CD4-positive, alpha-beta T cell treated with Interleukin-17A for 4 hours (primary cell): ENCODE data around the gene TMA7B.
A peak's percentile ranks its signal among the peaks of the same experiment; 100 is the strongest.

ENCODE experiments used
- DNase-seq: peaks from one replicate; pipeline ENCODE4 v3.0.0-alpha.2; 2020; ENCODE audit warnings: mixed read lengths

TMA7B gene

DNA sequence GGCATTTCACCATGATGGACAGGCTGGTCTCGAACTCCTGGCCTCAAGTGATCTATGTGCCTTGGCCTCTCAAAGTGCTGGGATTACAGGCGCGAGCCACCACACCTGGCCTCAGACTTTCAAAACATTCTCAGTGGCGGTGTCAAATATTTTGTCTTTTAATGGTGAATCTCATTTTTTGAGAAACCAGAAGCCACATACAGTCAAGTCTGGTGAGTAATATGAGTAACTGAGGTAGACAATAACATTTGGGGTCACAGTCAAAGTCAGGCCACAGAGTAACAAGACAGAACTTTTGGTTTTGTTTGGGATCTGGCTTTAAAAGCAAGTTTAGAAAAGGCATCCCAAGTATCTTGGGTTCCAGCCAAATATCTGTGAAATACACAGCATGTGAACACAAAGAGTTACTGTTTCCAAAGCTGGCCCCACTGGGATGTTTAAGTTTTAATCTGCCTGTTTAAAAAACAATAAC lies 5.6 kb upstream of the TMA7B start:
- peak; percentile 34 for DNase-seq

DNA sequence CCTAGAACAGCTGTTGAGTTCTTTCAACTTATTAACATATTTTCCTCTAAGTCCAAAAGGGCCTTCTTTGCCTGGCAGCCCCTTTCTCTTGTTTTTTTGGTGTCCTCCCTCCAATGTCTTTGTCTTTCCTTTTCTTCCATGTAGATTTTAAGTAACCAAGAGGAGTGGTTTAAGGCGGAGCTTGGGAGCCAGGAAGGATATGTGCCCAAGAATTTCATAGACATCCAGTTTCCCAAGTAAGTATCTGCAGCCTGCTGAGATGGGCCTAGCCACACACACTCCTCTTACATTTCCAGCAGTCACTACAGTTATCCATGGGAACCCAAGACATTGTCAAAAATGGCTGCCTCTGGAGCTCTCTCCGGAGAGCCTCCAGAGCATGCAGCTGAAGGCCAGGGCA lies 4.5 kb upstream of the TMA7B start:
- DNase-seq: no peak

DNA sequence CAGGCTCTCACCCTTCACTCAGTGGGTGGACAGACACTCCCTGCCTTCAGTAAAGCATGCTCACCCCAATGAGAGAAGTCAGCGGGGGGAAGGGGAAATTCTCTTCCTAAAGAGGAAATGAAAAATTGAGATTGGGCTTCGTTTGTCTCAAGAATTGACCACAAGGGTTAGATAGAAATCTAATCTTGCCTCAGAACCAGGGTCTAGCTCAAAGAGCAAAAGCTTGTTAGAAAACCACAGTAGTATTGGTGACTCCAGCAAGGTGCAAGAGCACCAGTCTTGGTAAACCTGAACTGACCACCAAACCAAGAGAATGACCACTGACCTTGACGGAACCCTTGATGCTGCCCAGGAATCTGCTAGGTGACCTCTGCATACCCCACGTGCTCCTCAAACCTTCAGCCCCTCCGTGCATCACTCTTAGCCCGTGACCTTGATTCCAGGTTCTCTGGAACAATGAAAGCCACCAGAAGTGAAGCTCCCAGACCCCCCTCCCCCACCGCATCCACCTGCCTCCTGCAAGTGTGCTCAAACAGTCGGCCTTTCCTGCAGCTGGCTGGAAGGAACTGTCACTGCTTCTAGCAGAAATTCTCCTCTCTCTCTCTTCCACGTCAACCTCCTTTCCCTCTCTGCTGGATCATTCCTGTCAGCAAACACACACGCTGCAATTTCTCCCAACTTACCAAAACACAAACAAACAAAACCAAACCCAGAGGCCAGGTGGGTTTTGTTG lies 3.1 kb upstream of the TMA7B start:
- no peak for DNase-seq

- DNase-seq: no peak
Observed at GRCh38 chr22:39958009-39958711, 2.0 kb upstream of the TMA7B start.

- no peak for DNase-seq
Observed at GRCh38 chr22:39958949-39959639, 1.1 kb upstream of the TMA7B start.

DNA sequence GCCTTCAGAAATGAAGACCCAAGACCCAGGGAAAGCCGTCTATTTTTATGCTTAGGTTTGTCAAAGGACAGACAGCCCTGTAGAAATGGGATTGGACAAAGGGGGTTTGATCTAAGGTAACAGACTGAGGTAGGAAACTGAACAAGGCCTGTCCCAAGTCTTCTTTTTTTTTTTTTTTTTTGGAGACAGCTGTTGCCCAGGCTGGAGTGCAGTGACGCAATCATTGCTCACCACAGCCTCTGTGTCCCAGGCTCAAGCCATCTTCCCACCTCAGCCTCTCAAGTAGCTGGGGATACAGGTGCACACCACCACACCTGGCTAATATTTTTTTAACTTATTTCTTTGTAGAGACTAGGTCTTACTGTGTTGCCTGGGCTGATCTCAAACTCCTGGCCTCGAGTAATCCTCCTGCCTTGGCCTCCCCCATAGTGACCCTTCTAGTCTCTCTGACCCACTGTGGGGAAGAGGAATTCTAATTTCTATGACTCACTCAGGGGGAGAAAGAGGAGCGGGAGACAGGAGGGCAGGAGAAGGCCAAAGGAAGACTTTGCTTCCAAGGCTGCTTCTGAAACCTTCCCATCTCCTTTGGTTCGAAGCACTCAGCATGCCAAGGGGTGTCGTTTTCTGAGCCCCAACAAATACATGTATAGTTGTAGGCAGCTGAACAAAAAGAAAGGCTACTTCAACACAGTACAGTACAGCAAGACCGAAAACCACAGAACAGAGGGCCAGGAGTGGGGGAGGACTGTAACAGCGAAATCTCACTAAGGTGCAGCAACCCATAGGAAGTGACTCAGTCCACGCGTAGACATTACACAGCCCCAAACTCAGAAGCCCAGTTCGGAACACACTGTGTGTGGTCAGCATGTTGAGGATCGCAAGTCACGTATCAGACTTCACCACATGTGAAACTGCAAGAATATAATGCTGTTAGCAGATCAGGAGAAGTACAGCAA lies 872 bp downstream of the TMA7B start:
- DNase-seq: peak; percentile 72

GRCh38 chr22:39962071-39962470 lies 1.9 kb downstream of the TMA7B start:
- no peak for DNase-seq

- no peak for DNase-seq
Observed at GRCh38 chr22:39965748-39966147, 5.6 kb downstream of the TMA7B start.

DNA sequence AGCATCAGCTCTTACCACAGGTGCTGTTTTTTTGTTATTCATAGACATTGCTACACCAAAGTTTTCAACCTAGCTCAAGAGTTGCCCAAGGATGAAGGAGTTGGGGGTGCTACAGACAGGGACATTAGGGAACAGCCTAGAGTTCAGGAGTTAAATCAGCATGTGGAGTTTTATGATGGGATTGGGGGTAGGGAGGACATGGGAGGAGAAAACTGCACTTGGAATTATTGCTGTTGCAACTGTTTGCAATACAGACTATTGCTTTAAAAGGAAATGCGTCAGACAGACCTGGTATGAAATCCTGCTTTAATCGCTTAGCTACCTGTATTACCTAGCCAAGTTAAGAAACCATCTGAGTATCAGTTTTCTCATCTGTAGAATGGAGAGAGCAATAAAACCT lies 6.3 kb downstream of the TMA7B start:
- DNase-seq: no peak

DNA sequence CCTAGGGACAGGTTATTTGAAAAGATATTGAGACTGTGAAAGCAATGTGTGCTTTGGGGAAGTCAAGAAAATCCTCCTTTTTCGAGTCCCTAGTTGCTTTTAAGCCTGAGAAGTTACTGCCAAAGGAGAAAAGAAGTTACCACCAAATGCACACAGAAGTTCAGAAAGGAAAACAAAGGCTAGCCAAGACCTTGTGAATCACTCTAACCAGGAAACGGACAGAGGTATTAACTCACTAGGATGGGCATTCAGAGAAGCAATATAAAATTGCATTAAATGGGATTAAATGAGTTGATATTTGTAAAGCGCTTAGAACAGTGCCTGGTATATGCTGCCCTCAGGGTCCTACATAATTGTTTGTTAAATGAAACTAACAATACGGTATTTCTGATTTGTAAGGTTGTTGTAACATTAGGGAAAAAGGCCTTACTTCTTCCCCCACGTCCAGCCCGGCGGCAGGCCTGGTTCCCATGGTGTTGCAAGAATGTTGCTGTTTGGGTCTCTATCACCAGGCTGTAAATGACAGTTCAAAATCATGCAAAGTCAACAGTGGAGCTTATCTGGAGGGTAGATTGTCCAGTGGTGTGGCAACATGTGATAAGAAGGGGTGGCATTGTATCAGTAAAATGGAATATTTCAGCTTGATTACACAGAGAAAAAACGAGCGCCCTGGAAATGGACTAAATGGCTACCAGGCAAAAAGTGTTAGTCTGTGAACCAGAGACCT lies 7.1 kb downstream of the TMA7B start:
- no peak for DNase-seq

GRCh38 chr22:39967996-39968972 lies 8.1 kb downstream of the TMA7B start:
- DNase-seq: no peak

GRCh38 chr22:39970742-39971141 lies 10.5 kb downstream of the TMA7B start:
- DNase-seq: no peak

DNA sequence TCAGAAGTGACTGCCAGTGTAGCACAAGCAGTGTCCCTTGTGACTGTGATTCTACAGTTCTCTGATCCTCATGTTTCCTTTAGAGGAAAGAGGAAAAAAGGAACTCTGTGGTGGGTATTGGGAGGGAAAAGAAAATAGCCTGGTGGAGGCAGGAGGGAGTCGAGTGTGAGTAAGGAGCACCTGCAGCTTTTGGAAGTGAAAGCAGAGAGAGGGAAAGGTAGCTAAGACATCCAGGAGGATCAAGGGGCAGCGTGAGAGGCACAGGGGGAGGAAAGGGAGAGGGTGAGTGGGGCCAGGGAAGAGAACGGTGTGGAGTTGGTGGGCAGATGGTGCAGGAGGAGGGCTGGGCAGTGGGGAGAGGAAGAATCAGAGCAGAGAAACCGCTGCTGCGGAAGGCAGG lies 12.4 kb downstream of the TMA7B start:
- DNase-seq: no peak

DNA sequence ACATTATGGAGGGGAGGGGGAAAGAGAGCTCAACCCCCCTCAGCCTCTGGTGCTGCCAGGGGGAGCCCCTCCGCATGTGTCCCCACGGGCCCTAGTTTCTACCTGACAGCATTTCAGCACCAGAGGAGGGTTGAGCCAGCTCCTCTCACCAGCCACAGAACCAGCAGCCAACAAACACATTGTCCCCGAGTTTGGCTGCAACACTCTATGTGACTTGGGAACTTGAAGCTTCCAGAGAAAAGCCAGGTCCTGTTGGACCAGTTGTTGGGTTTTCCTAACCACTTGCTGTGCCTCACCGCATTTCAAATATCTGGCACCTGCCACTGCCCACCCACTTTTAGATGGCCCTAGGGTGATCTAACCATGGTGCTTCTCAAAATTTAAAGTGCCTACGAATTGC lies 13.5 kb downstream of the TMA7B start:
- no peak for DNase-seq

DNA sequence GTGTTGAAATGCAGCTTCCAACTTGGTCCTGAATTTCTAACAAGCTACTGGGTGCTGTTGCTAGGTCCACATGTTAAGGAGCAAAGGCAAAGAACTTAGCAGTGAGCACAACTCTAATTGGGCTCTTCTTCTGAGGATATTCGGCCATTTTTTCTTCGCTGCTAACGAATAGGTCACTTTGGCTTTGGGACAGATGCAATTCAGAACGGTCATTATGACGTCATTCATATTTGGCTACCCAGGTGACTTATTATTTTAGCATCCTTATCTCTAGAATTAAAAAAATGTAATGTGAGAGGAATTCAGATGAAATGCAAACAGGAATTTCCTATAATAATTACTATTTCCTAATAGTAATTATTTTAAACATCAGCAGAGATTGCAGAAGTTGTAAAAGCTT lies 13.9 kb downstream of the TMA7B start:
- DNase-seq: no peak

GRCh38 chr22:39979048-39979447 lies 18.9 kb downstream of the TMA7B start:
- DNase-seq: no peak

DNA sequence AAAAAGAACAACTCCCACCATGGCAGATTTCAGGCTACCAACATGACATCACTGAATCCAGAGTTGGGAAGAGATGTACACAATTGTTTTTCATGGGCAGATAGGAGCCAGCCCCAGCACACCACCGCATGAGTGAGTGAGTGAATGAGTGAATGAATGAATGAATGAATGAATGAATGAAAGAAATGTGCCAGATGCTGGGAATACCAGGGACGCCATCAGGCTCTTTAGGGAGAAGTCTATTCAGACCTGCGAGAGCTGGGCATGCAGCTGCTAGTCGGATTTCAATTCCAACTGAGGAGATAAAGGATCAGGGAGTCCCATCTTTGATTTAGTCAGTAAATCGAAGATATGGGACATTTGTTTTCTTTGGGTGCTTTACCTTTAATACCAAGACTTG lies 19.3 kb downstream of the TMA7B start:
- no peak for DNase-seq

DNA sequence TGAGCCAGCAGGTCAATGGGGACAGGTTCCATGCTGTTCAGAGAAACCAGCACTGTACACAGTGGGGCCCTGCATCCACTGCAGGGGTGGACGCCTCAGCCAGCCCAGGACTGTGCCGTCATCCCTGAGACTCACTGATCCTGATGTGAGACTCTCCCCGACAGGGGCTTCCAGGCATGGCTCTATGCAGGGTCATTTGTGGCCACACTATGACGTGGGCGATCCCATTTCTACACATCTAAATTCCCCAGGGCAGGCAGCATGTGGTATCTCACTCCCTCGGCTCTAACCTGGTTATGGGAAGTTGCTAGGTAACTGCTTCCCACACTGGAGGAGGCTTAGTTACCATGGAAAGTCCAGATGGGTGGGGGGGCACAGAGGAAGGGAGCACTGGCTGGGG lies 20.4 kb downstream of the TMA7B start:
- DNase-seq: no peak

DNA sequence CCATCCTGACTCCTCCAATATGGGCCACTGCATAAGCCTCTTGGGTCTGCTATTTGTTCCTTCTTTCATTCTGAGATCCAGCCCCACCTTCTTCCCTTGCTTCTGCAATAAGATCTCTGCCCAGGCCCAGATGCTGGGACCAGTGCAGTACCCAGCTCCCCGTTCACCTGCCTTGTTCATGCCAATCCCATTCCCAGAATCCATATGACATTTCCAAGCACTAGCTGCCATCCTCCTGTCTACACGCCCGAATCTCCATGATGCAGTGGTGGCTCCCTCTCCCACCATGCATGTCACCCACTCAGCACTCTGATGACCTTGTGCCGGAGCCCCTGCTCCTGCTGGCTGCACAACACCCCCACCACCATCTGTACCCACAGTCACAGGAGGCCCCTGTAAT lies 23.1 kb downstream of the TMA7B start:
- no peak for DNase-seq

DNA sequence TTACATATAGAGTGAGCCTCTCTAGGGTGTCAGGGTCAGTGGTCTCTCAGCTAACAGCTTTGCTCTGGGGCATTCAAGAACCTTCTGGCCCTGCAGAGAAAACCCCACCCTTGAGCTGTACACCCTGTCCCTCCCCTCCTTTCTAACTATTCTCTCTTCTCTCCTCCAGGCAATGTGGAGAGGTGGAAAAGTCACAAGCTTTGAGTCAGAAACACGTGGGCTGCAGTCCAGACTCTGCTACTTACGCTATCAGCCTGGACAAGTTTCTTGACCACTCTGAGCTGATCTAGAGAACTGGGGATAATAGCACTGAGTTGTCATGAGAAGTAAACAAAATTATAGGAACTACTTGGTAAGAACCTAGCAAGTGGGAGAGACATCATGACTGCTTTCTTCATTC lies 23.8 kb downstream of the TMA7B start:
- DNase-seq: no peak

DNA sequence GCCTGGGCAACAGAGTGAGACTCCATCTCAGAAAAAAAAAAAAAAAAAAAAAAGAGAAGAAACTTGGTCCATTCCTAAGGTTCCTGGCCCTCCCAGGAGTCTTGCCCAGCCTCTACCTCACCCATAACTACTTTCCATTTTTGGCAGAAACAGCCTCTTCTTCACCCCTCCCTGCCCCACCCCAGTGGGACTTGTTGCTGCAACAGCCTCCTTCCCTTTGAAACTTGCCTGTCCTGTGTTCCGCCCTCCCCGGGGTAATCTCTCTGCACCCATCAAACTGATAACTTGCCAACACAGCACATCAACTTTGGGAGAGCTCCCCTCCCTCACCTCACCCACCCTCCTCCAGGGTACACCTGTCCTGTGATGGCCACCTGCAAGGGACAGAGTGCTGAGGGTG lies 24.5 kb downstream of the TMA7B start:
- no peak for DNase-seq
